Measurements from ENCODE around the gene FYCO1.
"Not testable (repeated sequence)": the region's sequence is repeated elsewhere in the genome, so short reads cannot be mapped to it uniquely, and the experiment has no call there.

FYCO1 gene

DNA sequence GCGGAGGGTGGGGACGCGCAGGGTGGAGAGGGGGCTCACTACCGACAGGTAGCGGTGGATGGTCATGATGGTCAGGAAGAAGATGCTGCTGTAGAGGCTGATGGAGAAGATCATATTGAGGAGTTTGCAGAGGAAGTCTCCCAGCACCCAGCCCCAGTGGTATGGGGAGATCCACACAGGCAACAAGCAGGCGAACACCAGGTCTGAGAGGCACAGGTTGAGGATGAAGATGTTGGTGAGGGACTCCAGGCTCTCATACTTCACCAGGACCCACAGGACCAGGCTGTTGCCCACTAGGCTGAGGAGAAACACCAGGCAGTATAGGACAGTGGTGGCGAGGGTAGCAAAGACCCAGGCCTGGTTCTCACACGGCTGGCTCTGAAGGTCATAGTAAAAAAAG lies 25.9 kb upstream of the FYCO1 start:
- TF ChIP-seq ZNF274 (IDR thresholded peaks at IDR 0.05; ENCODE audit: low read depth, low read length): no peak
- no peak overlapping the region for H3K4me3 ChIP-seq (ENCODE audit: low read length)

GRCh38 chr3:46020766-46021510 lies 25.3 kb upstream of the FYCO1 start:
- no peak overlapping the region for H3K4me3 ChIP-seq (ENCODE audit: low read length)
- TF ChIP-seq ZNF274 (IDR thresholded peaks at IDR 0.05; ENCODE audit: low read depth, low read length): no peak

DNA sequence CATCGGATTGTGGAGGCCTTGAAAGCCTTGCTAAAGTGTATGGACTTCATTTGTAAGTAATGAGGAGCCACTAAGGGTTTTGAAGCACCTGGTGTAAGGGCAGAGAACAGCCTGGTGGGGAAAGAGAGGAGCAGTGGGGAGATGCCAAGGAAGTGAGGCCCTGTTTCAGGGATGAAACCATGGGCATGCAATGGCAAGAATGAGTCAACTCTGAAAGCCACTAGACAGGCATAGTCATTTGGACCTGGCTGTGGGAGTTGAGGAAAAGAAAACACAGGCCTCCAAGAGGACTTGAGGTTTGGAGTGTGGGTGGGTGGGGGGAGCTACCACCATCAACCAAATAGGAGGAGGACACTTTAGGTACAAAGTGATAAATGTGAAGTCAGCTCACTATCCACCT lies 24.1 kb upstream of the FYCO1 start:
- H3K4me3 ChIP-seq (ENCODE audit: low read length): no peak overlapping the region

DNA sequence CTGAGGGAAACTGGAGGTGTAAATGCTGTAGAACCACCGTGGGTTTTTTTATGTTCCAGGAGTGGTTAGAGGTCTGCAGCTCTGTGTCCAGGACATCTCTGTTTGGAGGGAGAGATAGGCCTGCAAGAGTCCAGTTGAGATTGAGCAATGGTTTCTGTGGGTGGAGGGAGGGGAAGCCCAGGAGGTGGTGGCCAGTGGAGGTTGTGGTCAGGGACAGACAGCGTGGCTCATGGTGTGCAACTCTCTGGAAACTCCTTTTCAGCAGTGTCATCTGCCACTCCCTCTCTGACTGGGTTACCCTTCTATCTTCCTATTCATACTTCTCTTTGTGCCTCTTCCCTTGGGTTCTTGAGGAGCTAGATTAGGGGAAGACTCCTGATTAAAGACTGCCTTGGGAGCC lies 22.1 kb upstream of the FYCO1 start:
- H3K4me3 ChIP-seq (ENCODE audit: low read length): no peak overlapping the region
- no peak for TF ChIP-seq ZNF274 (IDR thresholded peaks at IDR 0.05; ENCODE audit: low read depth, low read length)

More for the DNA sequence above, 24.1 kb upstream of the FYCO1 start:
- TF ChIP-seq ZNF274 (IDR thresholded peaks at IDR 0.05; ENCODE audit: low read depth, low read length): no peak

- no peak for TF ChIP-seq ZNF274 (IDR thresholded peaks at IDR 0.05; ENCODE audit: low read depth, low read length)
Measured at GRCh38 chr3:46013316-46014094, 17.9 kb upstream of the FYCO1 start.

DNA sequence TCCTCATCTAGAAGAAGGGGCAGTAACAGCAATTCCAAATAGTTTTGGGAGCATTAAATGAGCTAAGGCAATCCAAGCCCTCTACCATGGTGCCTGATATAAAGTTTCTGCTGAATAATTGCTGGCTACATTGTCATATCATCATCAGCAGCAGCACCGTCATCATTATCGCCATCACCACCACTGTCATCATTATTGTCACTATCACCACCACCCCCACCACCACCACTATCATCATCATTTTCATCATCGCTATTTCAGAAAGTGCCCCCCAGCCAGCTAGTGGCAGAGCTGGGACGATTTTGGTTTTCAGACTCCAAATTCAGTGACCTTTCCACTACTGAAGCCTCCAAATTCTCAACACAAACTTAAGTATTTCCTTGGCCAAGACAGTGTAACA lies 16.6 kb upstream of the FYCO1 start:
- no peak overlapping the region for H3K4me3 ChIP-seq (ENCODE audit: low read length)
- TF ChIP-seq ZNF274 (IDR thresholded peaks at IDR 0.05; ENCODE audit: low read depth, low read length): no peak

More at GRCh38 chr3:46013316-46014094, 17.9 kb upstream of the FYCO1 start:
- no peak overlapping the region for H3K4me3 ChIP-seq (ENCODE audit: low read length)

- H3K4me3 ChIP-seq (ENCODE audit: low read length): no peak overlapping the region
- no peak for TF ChIP-seq ZNF274 (IDR thresholded peaks at IDR 0.05; ENCODE audit: low read depth, low read length)
Measured at GRCh38 chr3:46010519-46011113, 15.0 kb upstream of the FYCO1 start.

GRCh38 chr3:46008058-46008457 lies 12.4 kb upstream of the FYCO1 start:
- H3K4me3 ChIP-seq (ENCODE audit: low read length): no peak overlapping the region
- no peak for TF ChIP-seq ZNF274 (IDR thresholded peaks at IDR 0.05; ENCODE audit: low read depth, low read length)

- no peak for TF ChIP-seq ZNF274 (IDR thresholded peaks at IDR 0.05; ENCODE audit: low read depth, low read length)
- no peak overlapping the region for H3K4me3 ChIP-seq (ENCODE audit: low read length)
Measured at GRCh38 chr3:46007280-46007679, 11.7 kb upstream of the FYCO1 start.

- no peak for TF ChIP-seq ZNF274 (IDR thresholded peaks at IDR 0.05; ENCODE audit: low read depth, low read length)
- no peak overlapping the region for H3K4me3 ChIP-seq (ENCODE audit: low read length)
Measured at GRCh38 chr3:46006238-46007032, 10.8 kb upstream of the FYCO1 start.

DNA sequence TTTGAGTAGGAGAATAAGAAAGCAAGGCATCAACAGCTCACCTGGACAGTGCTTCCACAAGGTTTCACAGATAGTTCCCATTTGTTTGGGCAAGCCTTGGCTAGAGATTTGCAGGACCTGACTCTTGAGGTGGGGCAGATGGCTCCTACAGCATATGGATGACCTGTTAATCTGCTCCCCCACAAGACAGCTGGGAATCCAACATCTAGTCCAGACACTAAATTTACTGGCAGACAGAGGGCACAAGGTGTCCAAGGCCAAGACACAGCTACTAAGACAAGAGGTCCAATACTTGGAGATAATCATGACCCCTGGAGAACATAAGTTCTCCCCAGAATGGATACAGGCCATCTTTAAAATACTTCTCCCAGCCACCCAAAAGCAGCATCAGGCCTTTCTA lies 8.1 kb upstream of the FYCO1 start:
- not testable (repeated sequence) for H3K4me3 ChIP-seq (ENCODE audit: low read length)

DNA sequence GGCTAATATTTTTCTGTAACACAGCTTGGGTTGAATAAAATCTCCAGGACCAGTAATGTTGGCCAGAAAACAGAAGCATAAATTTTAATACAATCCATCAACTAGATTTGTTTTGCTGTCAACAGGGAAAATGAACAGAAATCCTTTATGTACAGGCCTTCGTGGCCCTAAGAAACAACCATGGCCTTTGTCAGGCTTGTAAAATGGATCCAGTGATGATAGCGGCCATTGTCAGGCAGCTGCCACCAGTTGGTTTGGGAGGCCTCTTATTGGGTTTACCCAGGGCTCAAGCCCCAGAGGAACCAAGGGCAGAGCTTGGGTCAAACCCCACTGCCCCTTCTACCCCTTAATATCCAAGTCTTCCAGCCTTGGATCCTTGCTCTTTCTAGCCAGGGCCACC lies 5.6 kb upstream of the FYCO1 start:
- no peak overlapping the region for H3K4me3 ChIP-seq (ENCODE audit: low read length)
- no peak for TF ChIP-seq ZNF274 (IDR thresholded peaks at IDR 0.05; ENCODE audit: low read depth, low read length)

GRCh38 chr3:45997942-45998341 lies 2.3 kb upstream of the FYCO1 start:
- no peak overlapping the region for H3K4me3 ChIP-seq (ENCODE audit: low read length)
- no peak for TF ChIP-seq ZNF274 (IDR thresholded peaks at IDR 0.05; ENCODE audit: low read depth, low read length)

- not testable (repeated sequence) for H3K4me3 ChIP-seq (ENCODE audit: low read length)
Measured at GRCh38 chr3:45997499-45997898, 1.9 kb upstream of the FYCO1 start.
